ENCODE measurements around the gene IFT57. TPM values are rescaled to one million over a fixed set of nuclear protein-coding genes. Genes with fewer than 3 reads are reported as not detected.
"Not testable (repeated sequence)": the region's sequence is repeated elsewhere in the genome, so short reads cannot be mapped to it uniquely, and the experiment has no call there.

Gene IFT57
- total RNA-seq, 1 donor from 2014 or later = 40.4 TPM

- no peak for DNase-seq
These were observed 64.0 kb downstream of the IFT57 start for GRCh38 chr3:108158251-108158650.

- no peak for DNase-seq
These were observed 65.0 kb downstream of the IFT57 start for GRCh38 chr3:108157273-108157672.

DNA sequence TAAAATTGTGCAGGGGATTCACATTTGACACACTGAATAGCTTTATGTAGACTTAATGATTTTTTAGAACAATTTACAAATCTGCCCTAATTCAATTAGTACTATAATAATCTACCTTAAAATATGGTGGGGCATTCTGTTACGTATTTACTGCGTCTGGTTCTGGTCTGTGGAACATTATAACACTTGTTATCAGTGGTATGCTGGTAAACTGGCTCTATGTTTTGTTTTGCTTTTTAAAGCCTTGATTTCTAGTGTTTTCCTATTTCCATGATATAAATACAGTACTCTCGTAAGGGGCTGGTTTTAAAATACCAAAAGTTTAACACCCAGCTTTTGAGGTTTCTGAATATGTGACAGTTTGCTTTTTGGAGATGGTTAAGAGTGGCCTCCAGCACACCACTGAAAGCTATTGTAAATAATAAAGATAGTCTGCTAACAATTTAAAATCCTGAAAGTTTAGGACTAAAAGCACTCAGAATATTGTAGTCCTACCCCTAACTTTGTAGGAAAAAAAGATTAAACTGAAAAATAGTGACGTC, 65.8 kb downstream of the IFT57 start:
- DNase-seq = no peak

- not testable (repeated sequence) for DNase-seq
These were observed 66.6 kb downstream of the IFT57 start for GRCh38 chr3:108155642-108156041.

- DNase-seq = no peak
These were observed 68.7 kb downstream of the IFT57 start for GRCh38 chr3:108153451-108153981.

DNA sequence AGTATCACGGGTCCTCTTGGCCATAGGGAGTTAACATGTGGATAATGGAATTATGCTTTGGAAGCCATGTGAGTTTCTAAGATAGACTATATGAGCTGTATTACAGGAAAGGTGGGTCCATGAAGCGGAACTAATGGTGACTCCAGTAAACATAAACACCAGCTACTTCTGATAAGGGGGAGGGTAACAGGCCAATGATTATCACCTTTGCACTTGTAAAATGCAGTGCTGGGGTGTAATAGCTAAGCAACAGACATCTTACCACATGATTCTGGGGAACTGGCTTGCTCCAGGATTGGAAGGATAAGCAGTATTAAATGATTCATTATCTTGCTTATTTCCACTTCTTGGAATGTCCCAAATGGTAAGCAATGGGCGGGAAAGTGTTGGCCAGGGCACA, 70.0 kb downstream of the IFT57 start:
- no peak for DNase-seq

DNA sequence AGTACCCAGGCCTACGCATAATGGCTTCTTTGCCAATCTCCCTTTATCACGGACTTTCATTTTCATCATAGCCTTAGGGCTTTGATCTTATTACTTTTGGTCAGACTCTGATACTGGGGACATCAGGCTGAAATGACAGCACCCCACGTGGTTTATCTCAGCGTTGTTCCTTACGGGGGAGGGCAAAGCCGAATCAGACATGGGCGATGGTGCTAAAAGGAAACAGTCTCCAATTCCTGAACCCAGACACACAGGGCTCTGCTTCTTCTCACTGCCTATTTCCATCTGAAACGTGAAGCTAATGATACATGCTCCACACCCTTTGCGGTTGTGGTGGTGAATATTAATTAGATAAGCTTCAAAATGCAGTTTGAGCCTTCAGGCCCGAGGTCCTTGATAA, 72.0 kb downstream of the IFT57 start:
- no peak for DNase-seq

DNA sequence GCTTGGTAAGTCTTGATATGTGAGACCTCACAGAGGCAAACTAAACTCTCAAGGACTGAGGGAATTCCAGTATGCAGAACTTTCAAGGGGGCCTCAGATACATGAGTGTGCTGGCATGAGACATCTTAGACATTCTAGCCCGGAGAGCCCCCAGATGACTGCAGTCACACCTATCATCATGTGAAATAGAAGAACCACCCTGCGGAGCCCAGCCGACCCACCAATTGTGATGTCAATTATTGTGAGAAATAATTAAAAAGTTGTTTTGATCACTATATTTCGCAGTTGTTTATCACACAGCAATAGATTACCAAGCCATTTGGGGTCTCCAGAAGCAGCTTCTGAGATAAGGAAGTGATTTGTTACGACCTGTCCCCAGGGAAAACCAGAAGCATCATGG, 76.1 kb downstream of the IFT57 start:
- no peak for DNase-seq

DNA sequence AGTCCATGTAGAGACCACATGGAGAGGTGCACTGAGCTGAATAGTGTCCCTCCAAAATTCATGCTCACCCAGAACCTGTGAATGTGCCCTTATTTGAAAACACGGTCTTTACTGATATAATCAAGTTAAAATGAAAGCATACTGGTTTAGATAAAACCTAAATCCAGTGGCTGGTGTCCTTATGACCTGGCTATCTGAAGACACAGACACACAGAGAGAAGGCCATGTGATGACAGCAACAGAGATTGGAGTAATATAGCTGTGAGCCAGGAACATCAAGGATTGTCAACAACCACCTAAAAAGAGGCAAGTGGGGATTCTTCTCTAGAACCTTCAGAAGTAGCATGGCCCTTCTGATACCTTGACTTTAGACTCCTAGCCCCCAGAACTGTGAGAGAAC, 76.6 kb downstream of the IFT57 start:
- DNase-seq = no peak

DNA sequence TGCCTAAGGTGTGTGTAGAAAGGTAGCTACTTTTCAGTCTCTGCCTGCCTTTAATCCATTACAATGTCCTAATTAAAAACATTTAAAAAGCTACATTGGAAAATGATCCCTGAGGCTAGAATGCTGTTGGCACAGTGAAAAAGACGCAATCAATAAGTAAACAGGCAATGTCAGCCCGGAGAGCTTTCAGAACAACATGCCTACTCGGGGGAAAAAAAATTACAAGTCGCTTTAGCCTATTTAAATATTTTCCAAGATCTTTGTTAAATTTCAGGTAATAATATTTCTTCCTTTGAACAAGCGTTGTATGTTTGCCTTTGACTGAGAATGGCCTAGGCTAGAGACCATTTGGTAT, 84.8 kb downstream of the IFT57 start:
- no peak for DNase-seq

DNA sequence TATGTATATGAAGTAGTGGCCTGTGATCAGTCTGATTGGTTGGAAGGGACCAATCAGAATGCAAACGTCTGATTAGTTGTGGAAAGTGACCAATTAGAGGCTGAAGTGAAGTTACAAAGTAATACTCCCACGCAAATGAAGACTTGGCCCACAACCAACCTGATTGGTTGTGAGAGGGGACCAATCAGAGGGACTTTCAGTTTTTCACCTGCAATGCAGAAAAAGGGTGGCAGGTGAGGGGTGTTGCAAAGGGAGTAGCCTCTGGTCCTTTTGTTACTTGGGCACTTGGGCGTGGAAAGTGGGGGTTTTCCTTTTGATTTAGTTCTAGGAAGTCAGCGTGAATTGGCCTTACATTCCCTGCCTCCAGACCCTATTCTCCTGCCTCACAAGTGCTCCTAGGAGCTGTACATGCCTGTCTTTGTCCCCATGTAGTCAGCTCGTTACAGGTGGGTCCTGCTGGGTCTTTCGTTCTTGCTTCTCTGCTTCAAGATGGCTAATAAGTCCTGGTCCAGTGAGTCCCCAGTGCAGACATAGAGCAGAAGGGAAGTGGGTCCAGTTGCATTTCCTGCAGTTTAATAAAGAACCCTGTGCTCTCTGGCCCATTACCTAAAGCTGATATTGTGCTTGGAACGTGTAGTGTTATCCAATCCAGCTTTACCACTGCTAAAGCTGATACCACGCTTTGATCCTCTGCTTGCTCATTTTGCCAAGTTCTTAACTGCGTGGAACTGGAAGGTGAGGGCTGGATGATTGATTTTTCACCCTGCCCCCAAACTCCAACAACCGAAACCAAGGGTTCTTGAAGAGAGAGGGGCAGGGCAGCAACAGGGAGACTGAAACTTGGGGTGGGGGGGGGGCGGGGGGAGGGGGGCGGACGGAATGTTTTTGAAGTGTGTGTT, 85.4 kb downstream of the IFT57 start:
- no peak for DNase-seq

GRCh38 chr3:108134555-108134880, 87.7 kb downstream of the IFT57 start:
- no peak for DNase-seq

GRCh38 chr3:108133858-108134554, 88.2 kb downstream of the IFT57 start:
- no peak for DNase-seq

- no peak for DNase-seq
These were observed 89.2 kb downstream of the IFT57 start for GRCh38 chr3:108133048-108133369.

DNA sequence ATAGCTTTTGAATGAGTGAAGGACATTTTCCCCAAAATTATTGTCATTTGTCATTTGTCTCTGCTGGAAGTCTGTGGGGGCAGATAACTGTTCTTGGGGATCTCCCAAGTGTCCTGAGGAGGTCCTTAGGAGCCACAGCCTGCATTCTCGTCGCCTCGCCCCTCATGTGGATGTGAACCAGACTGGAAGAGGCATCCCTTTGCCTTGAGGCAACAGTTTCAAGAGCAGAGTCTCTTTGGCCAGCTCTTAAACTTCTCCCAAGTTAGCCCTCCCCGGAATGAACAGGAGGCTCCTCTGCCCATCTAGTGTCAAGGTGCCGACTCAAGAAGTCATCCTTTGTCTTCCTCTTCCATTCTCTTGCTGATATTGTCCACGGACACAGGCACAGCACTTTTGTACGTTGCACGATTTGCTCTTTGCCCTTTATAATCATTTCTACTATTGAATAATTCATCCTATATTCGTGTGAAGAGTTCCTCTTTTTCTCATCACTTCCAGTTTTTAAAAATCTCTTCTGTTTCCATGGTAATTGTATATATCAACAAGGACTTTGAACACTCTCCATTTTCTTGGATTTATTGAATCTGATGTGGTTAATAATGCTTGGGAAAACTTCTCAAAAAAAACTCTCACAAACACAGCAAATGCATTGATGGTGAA, 90.6 kb downstream of the IFT57 start:
- no peak for DNase-seq

GRCh38 chr3:108130701-108131474, 91.3 kb downstream of the IFT57 start:
- DNase-seq = peak; percentile 25

- DNase-seq = no peak
These were observed 92.0 kb downstream of the IFT57 start for GRCh38 chr3:108130236-108130635.

GRCh38 chr3:108127301-108127988, 94.8 kb downstream of the IFT57 start:
- DNase-seq = no peak

- no peak for DNase-seq
These were observed 95.9 kb downstream of the IFT57 start for GRCh38 chr3:108126348-108126747.

- peak; percentile 13 for DNase-seq
These were observed 96.6 kb downstream of the IFT57 start for GRCh38 chr3:108125550-108126071.

GRCh38 chr3:108125153-108125543, 97.1 kb downstream of the IFT57 start:
- no peak for DNase-seq
